H1 (cell line): ENCODE data around the gene SPEM1. TPM values are rescaled to one million over a fixed set of nuclear protein-coding genes. Genes with fewer than 3 reads are reported as not detected.

Experiments used
- ASH2L ChIP-seq: fragments of 200-600, 300-600 bp; sonication (generic); IDR thresholded peaks from one replicate; pipeline ENCODE4 v1.7.1; 2017; ENCODE audit warnings: low read length
- BACH1 ChIP-seq: IDR thresholded peaks from 2 replicates; pipeline ENCODE4 v1.6.1; 2012; ENCODE audit warnings: low read length, improper control_type of control experiment
- CHD1 ChIP-seq: IDR thresholded peaks from 2 replicates; pipeline ENCODE4 v1.6.1; 2012; ENCODE audit warnings: low read depth, low read length, improper control_type of control experiment
- CTBP2 ChIP-seq: IDR thresholded peaks from 2 replicates; pipeline ENCODE4 v1.7.0; 2011; ENCODE audit warnings: borderline replicate concordance, mild to moderate bottlenecking, moderate library complexity, mixed read lengths, low read length; ENCODE audit not compliant: insufficient read depth, insufficient read length
- EZH2 ChIP-seq: fragments of 200-600 bp; sonication (generic); IDR thresholded peaks from 2 replicates; pipeline ENCODE4 v1.7.1; 2012; ENCODE audit warnings: low read depth, mild to moderate bottlenecking, moderate library complexity, low read length, inconsistent platforms; ENCODE audit not compliant: severe bottlenecking
- GTF2F1 ChIP-seq: IDR thresholded peaks from 2 replicates; pipeline ENCODE4 v1.6.1; 2012; ENCODE audit warnings: low read depth, low read length, improper control_type of control experiment, borderline replicate concordance
- HDAC2 ChIP-seq, 2 experiments: fragments of 300-600 bp in 1 of 2; sonication (generic) in 1 of 2; IDR thresholded peaks; 2 replicates each; pipeline ENCODE4 v1.6.1; 2011 to 2012; ENCODE audit warnings: low read depth in 2 of 2, low read length in 2 of 2, mild to moderate bottlenecking in 2 of 2, moderate library complexity in 2 of 2, borderline replicate concordance in 1 of 2, inconsistent platforms in 1 of 2
- HDAC6 ChIP-seq: IDR thresholded peaks from one replicate; pipeline ENCODE4 v1.7.1; 2012; ENCODE audit warnings: low read depth, mild to moderate bottlenecking, inconsistent platforms, low read length, moderate library complexity
- JUN ChIP-seq: IDR thresholded peaks from 2 replicates; pipeline ENCODE4 v1.6.1; 2011; ENCODE audit warnings: low read depth, mild to moderate bottlenecking, improper control_type of control experiment, low read length
- KDM1A ChIP-seq: fragments of 200-600, 300-600 bp; sonication (generic); IDR thresholded peaks from 2 replicates; pipeline ENCODE4 v1.7.1; 2016; ENCODE audit warnings: mild to moderate bottlenecking, low read length, borderline replicate concordance
- KDM4A ChIP-seq: IDR thresholded peaks from one replicate; pipeline ENCODE4 v1.7.1; 2012; ENCODE audit warnings: low read depth, mild to moderate bottlenecking, moderate library complexity, low read length, inconsistent platforms; ENCODE audit not compliant: severe bottlenecking
- MAFK ChIP-seq: IDR thresholded peaks from 2 replicates; pipeline ENCODE4 v1.6.1; 2012; ENCODE audit warnings: low read depth, mild to moderate bottlenecking, improper control_type of control experiment, low read length
- PHF8 ChIP-seq: fragments of 200-600 bp; sonication (generic); conservative IDR thresholded peaks from 2 replicates; pipeline ENCODE4 v1.7.1; 2012; ENCODE audit warnings: low read depth, mild to moderate bottlenecking, inconsistent platforms, low read length, moderate library complexity
- POLR2A ChIP-seq, 2 experiments: IDR thresholded peaks; 1 replicate in 1 of 2; 2 replicates in 1 of 2; pipeline ENCODE4 v1.6.1; 2011; ENCODE audit warnings: low read depth in 2 of 2, low read length in 2 of 2, mild to moderate bottlenecking in 2 of 2; ENCODE audit errors: control extremely low read depth in 1 of 2
- SP2 ChIP-seq: IDR thresholded peaks from 2 replicates; pipeline ENCODE4 v1.6.1; 2012; ENCODE audit warnings: mild to moderate bottlenecking, low read length, inconsistent platforms
- TAF1 ChIP-seq: IDR thresholded peaks from 2 replicates; pipeline ENCODE4 v1.6.1; 2011; ENCODE audit warnings: mild to moderate bottlenecking, low read depth, low read length
- TBP ChIP-seq: IDR thresholded peaks from 2 replicates; pipeline ENCODE4 v1.6.1; 2011; ENCODE audit warnings: low read depth, low read length, improper control_type of control experiment
- YY1 ChIP-seq: IDR thresholded peaks from 2 replicates; pipeline ENCODE4 v1.6.1; 2011; ENCODE audit warnings: low read depth, mild to moderate bottlenecking, low read length
- polyA plus RNA-seq, 7 experiments: library from polyadenylated mRNA; depleted of rRNA in 3 of 7; stranded (reverse) in 5 of 7; unstranded in 2 of 7; fragments of >200 nt in 5 of 7; fragments of 200-250 nt in 2 of 7; gene quantifications; 1 replicate in 5 of 7; 2 replicates in 1 of 7; 4 replicates in 1 of 7; pipeline versions ENCODE4 v1.2.1 to v1.2.3, GENCODE V29; 2011 to 2013; ENCODE audit warnings: missing spikeins in 2 of 7, mixed read lengths in 2 of 7
- total RNA-seq: library from RNA; stranded (reverse); fragmentation: NEBNext Ultra II Directional; extraction: Animal tissue kit (Norgen Biotek cat#: 25700); gene quantifications from 2 replicates; pipeline ENCODE4 v1.2.1, GENCODE V29; 2021

SPEM1 gene
- total and polyA plus RNA-seq, 2 of the 8 experiments (the other 6 are each of a cell fraction or from before 2014, with no cell fraction given) = not detected

DNA sequence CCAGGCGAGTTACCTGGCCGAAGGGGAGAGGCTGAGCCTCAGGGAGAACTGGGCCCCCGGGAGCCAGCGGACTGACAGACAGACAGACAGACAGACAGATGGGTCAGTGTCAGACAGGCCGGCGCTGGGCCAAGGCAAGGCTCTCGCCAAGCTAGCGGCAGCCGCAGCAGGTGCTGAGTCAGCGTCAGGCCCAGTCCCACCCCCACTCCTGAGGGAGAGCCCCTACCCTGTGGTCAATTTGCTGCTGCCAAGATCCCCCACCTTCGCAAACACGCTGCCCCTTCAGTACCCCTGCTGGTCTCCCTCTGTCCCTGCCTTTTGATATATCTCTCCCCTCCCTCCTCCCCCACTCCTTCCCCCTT is 20.7 kb downstream of the SPEM1 start (continued):
- no peak for TF ChIP-seq EZH2
- peak; percentile 53 for TF ChIP-seq CTBP2
- no peak for TF ChIP-seq POLR2A (IDR thresholded peaks at IDR 0.05; ENCODE audit: control extremely low read depth in 1 of 2, low read depth in 2 of 2, low read length in 2 of 2)
- TF ChIP-seq JUN = no peak
- no peak for TF ChIP-seq TAF1
- TF ChIP-seq HDAC6 = no peak
- peak; percentile 56 to 87; a peak in 3 of 4 replicates for TF ChIP-seq HDAC2 (IDR thresholded peaks at IDR 0.05; ENCODE audit: borderline replicate concordance in 1 of 2, low read depth in 2 of 2, low read length in 2 of 2)
- peak; percentile 67 for TF ChIP-seq ASH2L
- 0 out of 2 replicates have a peak, but pooled peaks have one; percentile 32 for TF ChIP-seq KDM1A
- no peak for TF ChIP-seq TBP
- no peak for TF ChIP-seq YY1
- no peak for TF ChIP-seq GTF2F1
- TF ChIP-seq PHF8 = no peak
- no peak for TF ChIP-seq SP2
- TF ChIP-seq CHD1 = no peak
- TF ChIP-seq MAFK = peak; percentile 91; the same call in 1 of the 2 replicates
- TF ChIP-seq KDM4A = peak; percentile 7
- TF ChIP-seq BACH1 = peak; percentile 90
